ENCODE data around the gene AGBL5. TPM values are rescaled to one million over a fixed set of nuclear protein-coding genes. Genes with fewer than 3 reads are reported as not detected.

The AGBL5 gene
- total RNA-seq, 1 donor from 2014 or later, result 68.3 TPM

Other genes starting within 250 kb of the AGBL5 start
- 46.3 and 93.5 TPM in 2 replicates for gene DPYSL5, start 203.5 kb upstream of the AGBL5 start, total RNA-seq (ENCODE audit: low replicate concordance)
- 3.1 and 6.2 TPM in 2 replicates for gene MAPRE3, start 81.0 kb upstream of the AGBL5 start, total RNA-seq (ENCODE audit: low replicate concordance)
- 18.1 and 26.1 TPM in 2 replicates for gene TMEM214, start 18.7 kb upstream of the AGBL5 start, total RNA-seq (ENCODE audit: low replicate concordance)
- 84.6 and 256 TPM in 2 replicates for gene OST4, start 20.0 kb downstream of the AGBL5 start, total RNA-seq (ENCODE audit: low replicate concordance)
- gene EMILIN1, start 26.9 kb downstream of the AGBL5 start, total RNA-seq (ENCODE audit: low replicate concordance), result 0.15 and 5.1 TPM in 2 replicates
- 3.3 and 5.0 TPM in 2 replicates for gene KHK, start 35.1 kb downstream of the AGBL5 start, total RNA-seq (ENCODE audit: low replicate concordance)
- 2.1 and 3.0 TPM in 2 replicates for gene CGREF1, start 67.5 kb downstream of the AGBL5 start, total RNA-seq (ENCODE audit: low replicate concordance)
- 0.65 and 1.1 TPM in 2 replicates for gene ABHD1, start 72.1 kb downstream of the AGBL5 start, total RNA-seq (ENCODE audit: low replicate concordance)
- 25.1 and 39.8 TPM in 2 replicates for gene PREB, start 83.0 kb downstream of the AGBL5 start, total RNA-seq (ENCODE audit: low replicate concordance)
- not detected in 2 replicates for gene PRR30, start 87.7 kb downstream of the AGBL5 start, total RNA-seq (ENCODE audit: low replicate concordance)
- gene TCF23, start 97.3 kb downstream of the AGBL5 start, total RNA-seq (ENCODE audit: low replicate concordance), result 0.03 TPM in 1 of 2 replicates, not detected in the other
- 133 and 142 TPM in 2 replicates for gene ATRAID, start 160.4 kb downstream of the AGBL5 start, total RNA-seq (ENCODE audit: low replicate concordance)
- 42.8 and 88.9 TPM in 2 replicates for gene SLC5A6, start 160.6 kb downstream of the AGBL5 start, total RNA-seq (ENCODE audit: low replicate concordance)
- gene CAD, start 165.7 kb downstream of the AGBL5 start, total RNA-seq (ENCODE audit: low replicate concordance), result 26.5 and 51.8 TPM in 2 replicates
- 0.56 and 1.4 TPM in 2 replicates for gene SLC30A3, start 211.4 kb downstream of the AGBL5 start, total RNA-seq (ENCODE audit: low replicate concordance)
- not detected in 2 replicates for gene DNAJC5G, start 223.8 kb downstream of the AGBL5 start, total RNA-seq (ENCODE audit: low replicate concordance)
- 0.12 TPM in 1 of 2 replicates, not detected in the other for gene TRIM54, start 230.8 kb downstream of the AGBL5 start, total RNA-seq (ENCODE audit: low replicate concordance)

All from neural progenitor cell (in vitro differentiated cells).